SK-N-MC (cell line): ENCODE data around the gene ST8SIA5.

ENCODE experiments used
- DNase-seq: peaks from one replicate; pipeline ENCODE4 v3.0.0-alpha.2; 2011; ENCODE audit warnings: low read depth, low spot score
- H3K27ac ChIP-seq: fragments of 200-600 bp; sonication (generic); 2 replicates; pipeline ENCODE4 v1.5.1; 2016; ENCODE audit warnings: mixed run types
- H3K36me3 ChIP-seq: fragments of 200-600 bp; sonication (generic); 2 replicates; pipeline ENCODE4 v1.6.1; 2017; ENCODE audit warnings: antibody characterized with exemption, low read length, mixed read lengths; ENCODE audit not compliant: insufficient read depth
- H3K4me3 ChIP-seq: fragments of 200-600 bp; sonication (generic); 2 replicates; pipeline ENCODE4 v1.5.1; 2016
- H3K9ac ChIP-seq: fragments of 200-600 bp; sonication (generic); 2 replicates; pipeline ENCODE4 v1.8.0; 2017; ENCODE audit warnings: mixed run types, mixed read lengths; ENCODE audit not compliant: insufficient read length
- H3K9me3 ChIP-seq: fragments of 200-600 bp; sonication (generic); 2 replicates; pipeline ENCODE4 v1.6.1; 2017; ENCODE audit warnings: low read depth, mild to moderate bottlenecking, antibody characterized with exemption, low read length, moderate library complexity, mixed read lengths
- EZH2 ChIP-seq: fragments of 200-600 bp; sonication (generic); IDR thresholded peaks from one replicate; pipeline ENCODE4 v1.6.1; 2017; ENCODE audit warnings: antibody characterized with exemption
- FOXP2 ChIP-seq: optimal IDR thresholded peaks from 2 replicates; pipeline ENCODE3; 2011; ENCODE audit warnings: mild to moderate bottlenecking, moderate library complexity; ENCODE audit not compliant: insufficient read depth; ENCODE audit errors: extremely low read length, control extremely low read depth
- POLR2AphosphoS5 ChIP-seq: IDR thresholded peaks from 2 replicates; pipeline ENCODE4 v1.6.1; 2012; ENCODE audit warnings: mild to moderate bottlenecking, low read depth, low read length, borderline replicate concordance

The ST8SIA5 gene

GRCh38 chr18:46711444-46711863, 45.4 kb downstream of the ST8SIA5 start:
- no peak for DNase-seq
- no peak for TF ChIP-seq EZH2
- no peak for TF ChIP-seq POLR2AphosphoS5
- no peak for TF ChIP-seq FOXP2
- H3K9ac ChIP-seq: no peak overlapping the region
- H3K27ac ChIP-seq: no peak overlapping the region
- no peak overlapping the region for H3K4me3 ChIP-seq
- no peaks in the 10 kb centered on the region for H3K36me3 ChIP-seq
- H3K9me3 ChIP-seq: no peaks in the 10 kb centered on the region

- Histone ChIP-seq H3K9ac (no peak overlapping the region), H3K27ac (no peak overlapping the region), H3K36me3 (no peaks in the 10 kb centered on the region), H3K9me3 (no peaks in the 10 kb centered on the region), H3K4me3 (no peak overlapping the region)
- DNase-seq: no peak
- TF ChIP-seq POLR2AphosphoS5: no peak
- TF ChIP-seq EZH2: no peak
- TF ChIP-seq FOXP2: no peak
Observed at GRCh38 chr18:46706968-46707367, 49.9 kb downstream of the ST8SIA5 start.

GRCh38 chr18:46705521-46705920, 51.3 kb downstream of the ST8SIA5 start:
- no peak for DNase-seq

GRCh38 chr18:46704816-46705215, 52.0 kb downstream of the ST8SIA5 start:
- Histone ChIP-seq H3K9me3 (no peaks in the 10 kb centered on the region), H3K36me3 (no peaks in the 10 kb centered on the region), H3K27ac (no peak overlapping the region), H3K4me3 (no peak overlapping the region), H3K9ac (no peak overlapping the region)
- DNase-seq: no peak
- TF ChIP-seq EZH2 (no peak), FOXP2 (no peak), POLR2AphosphoS5 (no peak)

More at GRCh38 chr18:46705521-46705920, 51.3 kb downstream of the ST8SIA5 start:
- Histone ChIP-seq H3K9me3 (no peaks in the 10 kb centered on the region), H3K9ac (no peak overlapping the region), H3K27ac (no peak overlapping the region), H3K4me3 (no peak overlapping the region), H3K36me3 (no peaks in the 10 kb centered on the region)
- TF ChIP-seq FOXP2: no peak
- no peak for TF ChIP-seq EZH2
- TF ChIP-seq POLR2AphosphoS5: no peak

GRCh38 chr18:46704189-46704588, 52.7 kb downstream of the ST8SIA5 start:
- Histone ChIP-seq H3K9me3 (no peaks in the 10 kb centered on the region), H3K9ac (no peak overlapping the region), H3K36me3 (no peaks in the 10 kb centered on the region), H3K27ac (no peak overlapping the region), H3K4me3 (no peak overlapping the region)
- no peak for DNase-seq
- no peak for TF ChIP-seq POLR2AphosphoS5
- TF ChIP-seq FOXP2: no peak
- no peak for TF ChIP-seq EZH2

GRCh38 chr18:46702471-46702870, 54.4 kb downstream of the ST8SIA5 start:
- no peak for DNase-seq
- Histone ChIP-seq H3K27ac (no peak overlapping the region), H3K36me3 (no peaks in the 10 kb centered on the region), H3K9me3 (no peaks in the 10 kb centered on the region), H3K4me3 (no peak overlapping the region), H3K9ac (no peak overlapping the region)
- no peak for TF ChIP-seq POLR2AphosphoS5
- no peak for TF ChIP-seq EZH2
- TF ChIP-seq FOXP2: no peak

- Histone ChIP-seq H3K36me3 (no peaks in the 10 kb centered on the region), H3K27ac (no peak overlapping the region), H3K9ac (no peak overlapping the region), H3K9me3 (no peaks in the 10 kb centered on the region), H3K4me3 (no peak overlapping the region)
- no peak for DNase-seq
- TF ChIP-seq POLR2AphosphoS5: no peak
- TF ChIP-seq FOXP2: no peak
- no peak for TF ChIP-seq EZH2
Observed at GRCh38 chr18:46700066-46700824, 56.6 kb downstream of the ST8SIA5 start.

- no peak for TF ChIP-seq EZH2
- no peak for TF ChIP-seq FOXP2
- TF ChIP-seq POLR2AphosphoS5: no peak
- Histone ChIP-seq H3K9ac (no peak overlapping the region), H3K36me3 (no peaks in the 10 kb centered on the region), H3K9me3 (no peaks in the 10 kb centered on the region), H3K4me3 (no peak overlapping the region), H3K27ac (no peak overlapping the region)
- DNase-seq: no peak
Observed at GRCh38 chr18:46696702-46697101, 60.2 kb downstream of the ST8SIA5 start.
